B cell (primary cell): ENCODE data around the gene HMHB1. TPM values are rescaled to one million over a fixed set of nuclear protein-coding genes. Genes with fewer than 3 reads are reported as not detected.

Source experiments
- ATAC-seq: fragments of 200-7000 bp; cut with Tn5 transposase; one replicate; pipeline ENCODE4 v1.10.0; 2021; ENCODE audit warnings: low read depth, mild to moderate bottlenecking, moderate number of reproducible peaks, moderate library complexity
- CTCF ChIA-PET: fragments of 350-600 bp; sonication (Branson Sonifier 250); formaldehyde crosslinking; loops from one replicate; lab custom pipeline; 2021; ENCODE audit warnings: antibody characterized with exemption, inconsistent platforms; lab: Charles Lee
- POLR2A ChIA-PET: fragments of 350-600 bp; sonication (Branson Sonifier 250); formaldehyde crosslinking; loops from one replicate; lab custom pipeline; 2021; ENCODE audit warnings: antibody characterized with exemption; lab: Charles Lee
- DNase-seq: peaks from one replicate; pipeline ENCODE4 v3.0.0; 2013
- H2AFZ ChIP-seq: 2 replicates; pipeline ENCODE4 v1.6.1; 2012; ENCODE audit warnings: mild to moderate bottlenecking, low read depth, low read length; ENCODE audit not compliant: insufficient read depth, poor library complexity, severe bottlenecking
- H3K27ac ChIP-seq, 2 donors: 1 replicate in 1 of 2; 2 replicates in 1 of 2; pipeline ENCODE4 v1.5.1; 2012 to 2013; ENCODE audit warnings: low read length in 2 of 2, mild to moderate bottlenecking in 2 of 2, moderate library complexity in 1 of 2
- H3K27me3 ChIP-seq, 4 experiments: fragments of 200-600 bp in 1 of 4; sonication (generic) in 1 of 4; replicated peaks in 1 of 4; 1 replicate in 2 of 4; 2 replicates in 2 of 4; pipeline versions ENCODE4 v1.6.1 to v1.7.0; 2013 to 2016; ENCODE audit warnings: low read length in 3 of 4, mild to moderate bottlenecking in 2 of 4, mixed read lengths in 1 of 4, moderate library complexity in 1 of 4; ENCODE audit not compliant: insufficient read depth in 4 of 4, control insufficient read depth in 3 of 4; ENCODE audit errors: control extremely low read depth in 1 of 4
- H3K36me3 ChIP-seq, 2 experiments: replicated peaks in 1 of 2; 1 replicate in 1 of 2; 2 replicates in 1 of 2; pipeline versions ENCODE4 v1.6.1 to v1.7.1; 2013; ENCODE audit warnings: low read length in 1 of 2; ENCODE audit not compliant: insufficient read depth in 2 of 2, control insufficient read depth in 1 of 2; ENCODE audit errors: control extremely low read depth in 1 of 2, extremely low read depth in 1 of 2
- H3K4me1 ChIP-seq, 2 donors: fragments of 200-600 bp in 1 of 2; sonication (generic) in 1 of 2; 1 replicate in 1 of 2; 2 replicates in 1 of 2; pipeline versions ENCODE4 v1.5.1 to v1.6.1; 2013 to 2017; ENCODE audit warnings: low read length in 2 of 2; ENCODE audit not compliant: control insufficient read depth in 2 of 2, insufficient read depth in 2 of 2
- H3K4me2 ChIP-seq: replicated peaks from 2 replicates; pipeline ENCODE3; 2012; ENCODE audit warnings: mild to moderate bottlenecking, low read depth, low read length; ENCODE audit not compliant: poor library complexity, severe bottlenecking
- H3K4me3 ChIP-seq, 5 experiments: fragments of 200-600 bp in 1 of 5; sonication (generic) in 1 of 5; 1 replicate in 3 of 5; 2 replicates in 2 of 5; pipeline versions ENCODE4 v1.5.1 to v1.7.0; 2011 to 2016; ENCODE audit warnings: low read length in 4 of 5, mild to moderate bottlenecking in 4 of 5, low read depth in 2 of 5, control low read depth in 1 of 5, moderate library complexity in 1 of 5; ENCODE audit not compliant: insufficient read depth in 1 of 5; ENCODE audit errors: control extremely low read depth in 1 of 5, extremely low read depth in 1 of 5
- H3K79me2 ChIP-seq: fragments of 200-600 bp; sonication (generic); one replicate; pipeline ENCODE4 v1.6.0; 2016; ENCODE audit warnings: low read length; ENCODE audit not compliant: control insufficient read depth, insufficient read depth
- H3K9ac ChIP-seq: fragments of 200-600 bp; sonication (generic); 2 replicates; pipeline ENCODE4 v1.6.1; 2017; ENCODE audit warnings: mild to moderate bottlenecking, low read length, moderate library complexity
- H3K9me3 ChIP-seq, 3 donors: one replicate each; pipeline versions ENCODE4 v1.6.1 to v1.7.1; 2013; ENCODE audit warnings: low read length in 2 of 3; ENCODE audit not compliant: control insufficient read depth in 2 of 3, insufficient read depth in 1 of 3; ENCODE audit errors: control extremely low read depth in 1 of 3
- H4K20me1 ChIP-seq: 2 replicates; pipeline ENCODE4 v1.6.0; 2012; ENCODE audit warnings: mild to moderate bottlenecking, low read length; ENCODE audit not compliant: insufficient read depth, control insufficient read depth, poor library complexity, severe bottlenecking
- H3K27ac Mint-ChIP-seq: one replicate; pipeline ENCODE4 v1.8.0; 2021; ENCODE audit warnings: mixed read lengths
- H3K27me3 Mint-ChIP-seq: one replicate; pipeline ENCODE4 v1.8.0; 2021; ENCODE audit warnings: mixed read lengths
- H3K4me1 Mint-ChIP-seq: one replicate; pipeline ENCODE4 v1.8.0; 2021; ENCODE audit warnings: mixed read lengths
- H3K4me3 Mint-ChIP-seq: one replicate; pipeline ENCODE4 v1.8.0; 2021; ENCODE audit warnings: mixed read lengths
- H3K9me3 Mint-ChIP-seq: one replicate; pipeline ENCODE4 v1.8.0; 2022; ENCODE audit warnings: mixed read lengths; ENCODE audit not compliant: insufficient read depth
- CTCF ChIP-seq: fragments of 200-600 bp; IDR thresholded peaks from one replicate; pipeline ENCODE4 v1.8.0; 2022; ENCODE audit warnings: antibody characterized with exemption, mild to moderate bottlenecking
- EZH2 ChIP-seq: IDR thresholded peaks from 2 replicates; pipeline ENCODE4 v1.6.1; 2012; ENCODE audit warnings: borderline replicate concordance, low read depth, mild to moderate bottlenecking, moderate library complexity, low read length; ENCODE audit not compliant: insufficient read depth, poor library complexity, severe bottlenecking
- WGBS: methylation state at CpG from one replicate; pipeline ENCODE4 v1.1.5; 2013; ENCODE audit warnings: missing lambda C conversion rate; ENCODE audit not compliant: insufficient coverage; 5-methylcytosine and 5-hydroxymethylcytosine counted together
- intact Hi-C: fragments of 100-400 bp; cut with micrococcal nuclease; formaldehyde crosslinking; loops from one replicate; pipeline ENCODE4 v1.10.0; 2022
- polyA plus RNA-seq: library from polyadenylated mRNA; depleted of rRNA; stranded (reverse); fragments of >200 nt; gene quantifications from 2 replicates; pipeline ENCODE4 v1.2.3, GENCODE V29; 2012
- total RNA-seq, 2 donors: library from RNA; stranded (reverse); fragments of 120-200 nt in 1 of 2; gene quantifications; 1 replicate in 1 of 2; 2 replicates in 1 of 2; pipeline versions ENCODE4 v1.2.3 to v1.2.4, GENCODE V29; 2013 to 2022

The HMHB1 gene
- total and polyA plus RNA-seq, 2 donors (not counting 1 experiment from before 2014, with no cell fraction given): not detected

- ChIA-PET CTCF (no interaction called here), POLR2A (no interaction called here)
- Histone ChIP-seq H2AFZ (no peak overlapping the region), H3K27ac (no peak overlapping the region), H3K4me3 (no peak overlapping the region), H3K36me3 (no peaks in the 10 kb centered on the region), H4K20me1 (no peaks in the 10 kb centered on the region), H3K79me2 (no peaks in the 10 kb centered on the region), H3K4me2 (no peak overlapping the region), H3K27me3 (no peaks in the 10 kb centered on the region), H3K9ac (no peak overlapping the region), H3K9me3 (no peaks in the 10 kb centered on the region), H3K4me1 (no peaks in the 10 kb centered on the region)
- Mint-ChIP-seq H3K9me3 (peaks cover 2% of the 10 kb centered on the region), H3K27me3 (no peaks in the 10 kb centered on the region), H3K27ac (no peak overlapping the region), H3K4me3 (no peak overlapping the region), H3K4me1 (peaks cover 5% of the 10 kb centered on the region)
- ATAC-seq (no peak), DNase-seq (no peak)
- no peak for TF ChIP-seq CTCF
- no peak for TF ChIP-seq EZH2
- intact Hi-C loops: no loop called here
Measured at GRCh38 chr5:143862271-143862670, 50.3 kb downstream of the HMHB1 start.

GRCh38 chr5:143865426-143866025 is 53.6 kb downstream of the HMHB1 start:
- H3K9me3 Mint-ChIP-seq: peaks cover 2% of the 10 kb centered on the region

More at GRCh38 chr5:143865426-143866025, 53.6 kb downstream of the HMHB1 start:
- 68% methylated on average over 6 of the region's 8 CpGs for WGBS
- Histone ChIP-seq H3K4me3 (no peak overlapping the region), H3K9ac (no peak overlapping the region), H2AFZ (no peak overlapping the region), H3K9me3 (no peaks in the 10 kb centered on the region), H3K4me2 (no peak overlapping the region), H3K79me2 (no peaks in the 10 kb centered on the region), H4K20me1 (no peaks in the 10 kb centered on the region), H3K4me1 (no peaks in the 10 kb centered on the region), H3K36me3 (no peaks in the 10 kb centered on the region), H3K27ac (no peak overlapping the region), H3K27me3 (no peaks in the 10 kb centered on the region)
- no peaks in the 10 kb centered on the region for H3K27me3 Mint-ChIP-seq
- CTCF ChIA-PET: no interaction called here
- H3K4me3 Mint-ChIP-seq: no peak overlapping the region
- intact Hi-C loops: no loop called here
- peaks cover 5% of the 10 kb centered on the region for H3K4me1 Mint-ChIP-seq
- no peak for TF ChIP-seq EZH2
- no peak for TF ChIP-seq CTCF
- no peak for DNase-seq
- H3K27ac Mint-ChIP-seq: no peak overlapping the region
- no peak for ATAC-seq
- POLR2A ChIA-PET: no interaction called here
